Measurements from ENCODE around the gene ZNF524.
A peak's percentile ranks its signal among the peaks of the same experiment; 100 is the strongest.

The ZNF524 gene

GRCh38 chr19:55579766-55580621 lies 20.1 kb upstream of the ZNF524 start:
- TF ChIP-seq EZH2 (IDR thresholded peaks at IDR 0.05; ENCODE audit: borderline replicate concordance, low read depth, low read length, severe bottlenecking): no peak
- no peak for TF ChIP-seq CTCF (IDR thresholded peaks at IDR 0.05; ENCODE audit: borderline replicate concordance, extremely low read depth, low read length, poor library complexity, severe bottlenecking)
- Histone ChIP-seq H4K20me1 (ENCODE audit: insufficient read depth, low read length) (no peaks in the 10 kb centered on the region), H3K4me1 (ENCODE audit: insufficient read depth, low read length) (peaks cover 18% of the 10 kb centered on the region), H3K27ac (ENCODE audit: low read length) (peak overlapping the region; percentile 80), H2AFZ (ENCODE audit: low read depth, low read length) (peak overlapping the region; percentile 98), H3K36me3 (ENCODE audit: insufficient read depth, low read length) (peaks cover 12% of the 10 kb centered on the region), H3K9ac (ENCODE audit: low read depth, low read length) (peak overlapping the region; percentile 75), H3K4me2 (ENCODE audit: insufficient read depth, low read length) (peak overlapping the region; percentile 95), H3K79me2 (ENCODE audit: insufficient read depth, low read length) (peaks cover 23% of the 10 kb centered on the region), H3K27me3 (ENCODE audit: insufficient read depth, low read length, poor library complexity) (no peaks in the 10 kb centered on the region), H3K9me3 (ENCODE audit: insufficient read depth, low read length, severe bottlenecking) (no peaks in the 10 kb centered on the region), H3K4me3 (ENCODE audit: low read depth in 1 of 2, low read length in 2 of 2) (peak overlapping the region; percentile 61 to 70; a peak in 3 of 4 replicates)
- DNase-seq (peak; percentile 57), ATAC-seq (ENCODE audit: insufficient read depth, low read depth) (peak; percentile 72)

GRCh38 chr19:55580628-55581144 lies 19.4 kb upstream of the ZNF524 start, which contains the start of gene ZNF579:
Gene ZNF579 (minus strand): TSS chr19:55580848. CDS start chr19:55579639, 1,209 bp downstream.
- TF ChIP-seq CTCF (IDR thresholded peaks at IDR 0.05; ENCODE audit: borderline replicate concordance, extremely low read depth, low read length, poor library complexity, severe bottlenecking) (no peak), EZH2 (IDR thresholded peaks at IDR 0.05; ENCODE audit: borderline replicate concordance, low read depth, low read length, severe bottlenecking) (no peak)
- Histone ChIP-seq H3K4me3 (ENCODE audit: low read depth in 1 of 2, low read length in 2 of 2) (peak within 1 kb of the TSS; percentile 61 to 70; a peak in 3 of 4 replicates), H4K20me1 (ENCODE audit: insufficient read depth, low read length) (no peaks in the 10 kb centered on the region), H3K4me1 (ENCODE audit: insufficient read depth, low read length) (peaks cover 24% of the 10 kb centered on the region), H3K27ac (ENCODE audit: low read length) (peak within 1 kb of the TSS; percentile 80), H3K79me2 (ENCODE audit: insufficient read depth, low read length) (peaks cover 23% of the 10 kb centered on the region), H3K27me3 (ENCODE audit: insufficient read depth, low read length, poor library complexity) (no peaks in the 10 kb centered on the region), H3K36me3 (ENCODE audit: insufficient read depth, low read length) (peaks cover 12% of the 10 kb centered on the region), H3K4me2 (ENCODE audit: insufficient read depth, low read length) (peak within 1 kb of the TSS; percentile 95), H3K9me3 (ENCODE audit: insufficient read depth, low read length, severe bottlenecking) (no peaks in the 10 kb centered on the region), H2AFZ (ENCODE audit: low read depth, low read length) (peak within 1 kb of the TSS; percentile 98), H3K9ac (ENCODE audit: low read depth, low read length) (peak within 1 kb of the TSS; percentile 75)
- ATAC-seq (ENCODE audit: insufficient read depth, low read depth): peak; percentile 82
- peak; percentile 91 for DNase-seq

- Histone ChIP-seq H3K27me3 (ENCODE audit: insufficient read depth, low read length, poor library complexity) (no peaks in the 10 kb centered on the region), H3K4me2 (ENCODE audit: insufficient read depth, low read length) (peak overlapping the region; percentile 95), H3K9ac (ENCODE audit: low read depth, low read length) (peak overlapping the region; percentile 75), H3K4me1 (ENCODE audit: insufficient read depth, low read length) (peaks cover 30% of the 10 kb centered on the region), H4K20me1 (ENCODE audit: insufficient read depth, low read length) (no peaks in the 10 kb centered on the region), H3K4me3 (ENCODE audit: low read depth in 1 of 2, low read length in 2 of 2) (peak overlapping the region; percentile 61 to 70; a peak in 3 of 4 replicates), H2AFZ (ENCODE audit: low read depth, low read length) (peak overlapping the region; percentile 98), H3K36me3 (ENCODE audit: insufficient read depth, low read length) (peaks cover 12% of the 10 kb centered on the region), H3K79me2 (ENCODE audit: insufficient read depth, low read length) (peaks cover 23% of the 10 kb centered on the region), H3K9me3 (ENCODE audit: insufficient read depth, low read length, severe bottlenecking) (no peaks in the 10 kb centered on the region), H3K27ac (ENCODE audit: low read length) (peak overlapping the region; percentile 80)
- peak; percentile 65 for DNase-seq
- TF ChIP-seq EZH2 (IDR thresholded peaks at IDR 0.05; ENCODE audit: borderline replicate concordance, low read depth, low read length, severe bottlenecking) (no peak), CTCF (IDR thresholded peaks at IDR 0.05; ENCODE audit: borderline replicate concordance, extremely low read depth, low read length, poor library complexity, severe bottlenecking) (no peak)
- no peak for ATAC-seq (ENCODE audit: insufficient read depth, low read depth)
Observed at GRCh38 chr19:55581145-55581822, 18.8 kb upstream of the ZNF524 start.

Data from DND-41 (cell line).